ENCODE measurements around the gene METAP2. TPM values are rescaled to one million over a fixed set of nuclear protein-coding genes. Genes with fewer than 3 reads are reported as not detected.
"Not testable (repeated sequence)": the region's sequence is repeated elsewhere in the genome, so short reads cannot be mapped to it uniquely, and the experiment has no call there.

Gene METAP2
- total RNA-seq, 1 donor from 2014 or later, result 62.2 TPM

GRCh38 chr12:95470300-95470699 is 3.7 kb upstream of the METAP2 start:
- no peak for DNase-seq (ENCODE audit: low read depth)
- no peak for TF ChIP-seq CTCF (IDR thresholded peaks at IDR 0.05; ENCODE audit: insufficient read depth, low read length, poor library complexity, severe bottlenecking)
- H3K36me3 ChIP-seq (ENCODE audit: control insufficient read depth, insufficient read depth, low read length), result no peaks in the 10 kb centered on the region
- no peak overlapping the region for H3K4me3 ChIP-seq (ENCODE audit: low read depth, low read length)
- no peaks in the 10 kb centered on the region for H3K27me3 ChIP-seq (ENCODE audit: control insufficient read depth, insufficient read depth, low read length)

DNA sequence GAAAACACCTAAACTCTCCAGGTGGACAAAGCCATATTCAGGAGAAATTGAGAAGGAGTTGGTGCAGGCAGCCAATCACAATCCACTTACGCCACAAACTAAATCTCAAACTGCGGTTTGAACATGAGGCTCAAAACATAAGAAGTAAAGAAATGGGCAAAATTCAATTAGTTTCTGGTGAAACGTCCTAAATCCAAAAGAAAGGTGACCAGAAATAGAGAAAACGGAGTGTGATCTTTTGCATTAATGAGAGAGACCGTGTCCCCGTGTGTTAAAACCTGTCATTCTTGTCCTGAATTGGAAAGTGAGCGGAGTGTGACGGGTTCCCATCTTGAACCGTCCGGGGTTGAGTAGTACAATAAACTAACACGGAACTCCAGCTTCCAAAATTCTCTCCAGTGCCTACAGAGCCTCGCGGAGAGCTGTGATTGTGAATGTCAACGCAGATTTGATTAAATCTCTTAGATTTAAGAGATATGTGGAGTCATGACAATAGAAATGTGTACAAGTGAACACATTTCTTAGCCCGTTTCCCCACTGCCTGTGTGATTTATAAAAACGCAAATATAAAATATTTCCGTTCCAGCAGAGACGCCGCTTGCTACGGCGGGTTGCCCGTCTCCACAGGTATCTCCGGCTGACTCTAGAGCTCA is 595 bp upstream of the METAP2 start:
- no peak for DNase-seq (ENCODE audit: low read depth)
- TF ChIP-seq CTCF (IDR thresholded peaks at IDR 0.05; ENCODE audit: insufficient read depth, low read length, poor library complexity, severe bottlenecking), result no peak
- Histone ChIP-seq H3K27me3 (ENCODE audit: control insufficient read depth, insufficient read depth, low read length) (no peaks in the 10 kb centered on the region), H3K4me3 (ENCODE audit: low read depth, low read length) (peak overlapping the region; percentile 72), H3K36me3 (ENCODE audit: control insufficient read depth, insufficient read depth, low read length) (no peaks in the 10 kb centered on the region)

DNA sequence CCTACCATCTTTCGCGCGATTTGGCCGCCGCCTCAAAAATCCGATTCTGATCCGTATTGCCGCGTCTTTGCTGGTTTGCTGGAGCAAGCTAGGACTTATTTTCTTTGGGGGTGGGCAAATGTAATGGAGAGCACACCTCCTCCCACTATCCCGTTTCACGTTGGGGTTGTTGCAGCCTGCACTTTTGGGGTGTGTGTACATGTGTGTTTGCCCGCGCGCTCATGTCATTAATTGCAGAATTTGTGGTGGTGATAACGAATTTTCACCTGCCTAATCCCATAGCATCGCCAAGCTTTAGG is 657 bp downstream of the METAP2 start:
- Histone ChIP-seq H3K4me3 (ENCODE audit: low read depth, low read length) (peak overlapping the region; percentile 72), H3K27me3 (ENCODE audit: control insufficient read depth, insufficient read depth, low read length) (no peaks in the 10 kb centered on the region), H3K36me3 (ENCODE audit: control insufficient read depth, insufficient read depth, low read length) (no peaks in the 10 kb centered on the region)
- no peak for TF ChIP-seq CTCF (IDR thresholded peaks at IDR 0.05; ENCODE audit: insufficient read depth, low read length, poor library complexity, severe bottlenecking)
- no peak for DNase-seq (ENCODE audit: low read depth)

GRCh38 chr12:95480230-95480629 is 6.3 kb downstream of the METAP2 start:
- H3K4me3 ChIP-seq (ENCODE audit: low read depth, low read length), result no peak overlapping the region
- DNase-seq (ENCODE audit: low read depth), result no peak
- no peaks in the 10 kb centered on the region for H3K27me3 ChIP-seq (ENCODE audit: control insufficient read depth, insufficient read depth, low read length)
- no peak for TF ChIP-seq CTCF (IDR thresholded peaks at IDR 0.05; ENCODE audit: insufficient read depth, low read length, poor library complexity, severe bottlenecking)
- H3K36me3 ChIP-seq (ENCODE audit: control insufficient read depth, insufficient read depth, low read length), result no peaks in the 10 kb centered on the region

- Histone ChIP-seq H3K36me3 (ENCODE audit: control insufficient read depth, insufficient read depth, low read length) (no peaks in the 10 kb centered on the region), H3K4me3 (ENCODE audit: low read depth, low read length) (no peak overlapping the region), H3K27me3 (ENCODE audit: control insufficient read depth, insufficient read depth, low read length) (no peaks in the 10 kb centered on the region)
- no peak for DNase-seq (ENCODE audit: low read depth)
- no peak for TF ChIP-seq CTCF (IDR thresholded peaks at IDR 0.05; ENCODE audit: insufficient read depth, low read length, poor library complexity, severe bottlenecking)
Observed at GRCh38 chr12:95481072-95481471, 7.1 kb downstream of the METAP2 start.

GRCh38 chr12:95481888-95482287 is 7.9 kb downstream of the METAP2 start:
- Histone ChIP-seq H3K4me3 (ENCODE audit: low read depth, low read length) (no peak overlapping the region), H3K27me3 (ENCODE audit: control insufficient read depth, insufficient read depth, low read length) (no peaks in the 10 kb centered on the region), H3K36me3 (ENCODE audit: control insufficient read depth, insufficient read depth, low read length) (no peaks in the 10 kb centered on the region)
- DNase-seq (ENCODE audit: low read depth), result no peak
- TF ChIP-seq CTCF (IDR thresholded peaks at IDR 0.05; ENCODE audit: insufficient read depth, low read length, poor library complexity, severe bottlenecking), result no peak

- not testable (repeated sequence) for H3K27me3 ChIP-seq (ENCODE audit: control insufficient read depth, insufficient read depth, low read length); H3K36me3 ChIP-seq (ENCODE audit: control insufficient read depth, insufficient read depth, low read length); DNase-seq (ENCODE audit: low read depth); H3K4me3 ChIP-seq (ENCODE audit: low read depth, low read length)
Observed at GRCh38 chr12:95482564-95482963, 8.6 kb downstream of the METAP2 start.
